T47D (cell line): ENCODE measurements around the gene ATP6V1G2.

ENCODE experiments used
- DNase-seq, 2 experiments: peaks; one replicate each; pipeline versions ENCODE4 v3.0.0 to v3.0.0-alpha.2; 2011 to 2012; ENCODE audit warnings: low read depth in 1 of 2, low spot score in 1 of 2
- JUND ChIP-seq: IDR thresholded peaks from 2 replicates; pipeline ENCODE4 v1.6.1; 2012; ENCODE audit warnings: low read depth
- in situ Hi-C: cut with HindIII; loops from 2 replicates; pipeline ENCODE4 v1.10.0; 2016; ENCODE audit warnings: low sequenced_read_pairs, low pct_unique_long_range_greater_than_20kb

ATP6V1G2 gene

DNA sequence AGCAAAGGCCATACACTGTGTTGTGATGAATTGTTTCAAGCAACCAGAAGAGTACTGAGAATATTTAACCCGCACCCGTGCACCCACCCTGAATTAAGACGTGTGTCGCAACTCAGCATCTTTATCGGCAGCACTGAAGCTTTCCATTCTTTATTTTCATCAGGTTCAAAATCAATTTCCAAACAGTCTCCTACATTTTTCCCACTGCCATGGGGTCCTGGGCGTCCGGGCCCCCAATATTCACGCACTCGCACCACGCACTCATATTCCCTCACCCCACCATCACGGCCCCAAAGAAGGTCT lies 34.0 kb upstream of the ATP6V1G2 start:
- no peak for TF ChIP-seq JUND
- DNase-seq: no peak
- in situ Hi-C loops: no loop called here

DNA sequence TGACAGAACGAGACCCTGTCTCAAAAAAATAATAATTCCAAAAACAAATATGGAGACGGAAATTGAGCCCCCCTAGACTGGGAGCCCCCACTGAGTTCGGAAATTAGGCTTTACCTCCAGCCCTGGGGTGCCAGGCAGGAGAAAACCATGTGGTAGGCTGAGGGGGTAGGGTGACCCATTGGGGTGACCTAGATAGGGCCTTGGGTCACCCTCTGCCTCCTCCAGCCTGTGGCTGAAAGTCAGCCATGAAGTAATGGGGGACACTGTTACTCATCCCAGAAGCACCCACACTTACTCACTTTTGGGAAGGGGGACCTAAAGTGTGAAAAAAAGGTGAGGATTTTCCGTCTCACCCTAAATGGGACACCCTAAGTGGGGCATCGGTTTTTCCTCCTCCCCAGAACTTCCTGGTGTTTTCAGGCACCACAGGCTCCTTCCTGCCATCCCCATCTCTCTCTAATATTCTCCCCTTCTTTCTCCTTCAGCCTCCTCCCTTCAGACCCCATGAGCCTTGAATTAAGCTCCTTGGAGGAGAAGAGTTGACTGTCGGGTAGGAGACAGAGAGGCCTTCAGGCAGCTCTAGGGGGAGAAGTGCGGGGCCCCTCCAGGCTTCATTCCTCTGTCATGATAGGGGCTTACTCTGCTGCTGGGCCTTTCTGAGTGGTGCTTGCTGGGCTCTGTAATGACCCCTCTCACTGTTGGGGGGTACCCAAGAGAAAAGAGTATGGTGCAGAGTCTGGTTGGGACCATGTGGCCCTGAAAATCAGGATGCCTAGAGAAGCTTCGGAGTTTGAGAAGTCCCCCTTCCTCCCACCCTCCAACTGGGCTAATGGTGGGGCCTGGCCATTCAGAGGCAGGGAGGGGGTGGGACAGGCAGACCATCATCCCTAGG lies 33.4 kb upstream of the ATP6V1G2 start:
- no peak for TF ChIP-seq JUND
- no peak for DNase-seq
- in situ Hi-C loops: no loop called here

DNA sequence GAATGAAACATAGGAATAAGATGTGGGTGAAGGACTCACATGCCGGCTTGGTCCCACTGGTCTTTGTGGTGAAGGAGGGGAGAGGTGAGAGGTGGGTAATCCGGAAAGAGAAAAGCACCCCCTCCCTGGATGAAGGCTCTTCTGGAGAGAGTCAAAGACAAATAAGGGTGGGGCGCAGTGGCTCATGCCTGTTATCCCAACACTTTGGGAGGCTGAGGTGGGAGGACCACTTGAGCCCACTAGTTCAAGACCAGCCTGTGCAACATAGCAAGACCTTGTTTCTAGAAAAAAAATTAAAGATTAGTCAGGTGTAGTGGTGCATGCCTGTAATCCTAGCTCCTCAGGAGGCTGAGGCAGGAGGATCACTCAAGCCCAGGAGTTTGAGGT lies 32.7 kb upstream of the ATP6V1G2 start:
- in situ Hi-C loops: no loop called here
- DNase-seq: no peak
- no peak for TF ChIP-seq JUND

DNA sequence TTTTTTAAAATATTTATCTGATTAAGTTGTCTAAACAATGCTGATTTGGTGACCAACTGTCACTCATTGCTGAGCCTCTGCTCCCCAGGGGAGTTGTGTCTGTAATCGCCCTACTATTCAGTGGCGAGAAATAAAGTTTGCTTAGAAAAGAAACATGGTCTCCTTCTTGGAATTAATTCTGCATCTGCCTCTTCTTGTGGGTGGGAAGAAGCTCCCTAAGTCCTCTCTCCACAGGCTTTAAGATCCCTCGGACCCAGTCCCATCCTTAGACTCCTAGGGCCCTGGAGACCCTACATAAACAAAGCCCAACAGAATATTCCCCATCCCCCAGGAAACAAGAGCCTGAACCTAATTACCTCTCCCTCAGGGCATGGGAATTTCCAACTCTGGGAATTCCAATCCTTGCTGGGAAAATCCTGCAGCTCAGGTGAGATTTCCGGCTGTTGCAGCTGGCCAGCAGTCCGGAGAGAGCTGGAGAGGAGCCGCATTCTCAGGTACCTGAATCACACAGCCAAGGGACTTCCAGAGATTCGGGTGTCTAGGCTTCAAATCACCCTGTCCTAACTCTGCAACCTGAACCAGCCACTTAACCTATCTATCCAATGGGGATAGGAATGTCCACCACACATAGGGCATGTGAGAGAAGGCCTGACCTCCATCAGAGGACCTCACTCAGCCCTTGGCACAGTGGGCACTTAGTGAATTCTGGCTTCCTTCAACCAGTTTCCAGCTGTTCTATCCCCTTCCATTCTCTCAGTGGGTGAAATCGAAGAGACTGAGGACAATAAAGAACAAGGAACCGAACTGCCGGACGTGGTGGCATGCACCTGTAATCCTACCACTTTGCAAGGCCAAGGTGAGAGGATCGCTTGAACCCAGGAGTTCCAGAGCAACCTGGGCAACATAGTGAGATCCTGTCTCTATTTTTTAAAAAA lies 32.0 kb upstream of the ATP6V1G2 start:
- in situ Hi-C loops: no loop called here
- TF ChIP-seq JUND: no peak
- peak in 1 of 2 experiments; percentile 45 for DNase-seq

DNA sequence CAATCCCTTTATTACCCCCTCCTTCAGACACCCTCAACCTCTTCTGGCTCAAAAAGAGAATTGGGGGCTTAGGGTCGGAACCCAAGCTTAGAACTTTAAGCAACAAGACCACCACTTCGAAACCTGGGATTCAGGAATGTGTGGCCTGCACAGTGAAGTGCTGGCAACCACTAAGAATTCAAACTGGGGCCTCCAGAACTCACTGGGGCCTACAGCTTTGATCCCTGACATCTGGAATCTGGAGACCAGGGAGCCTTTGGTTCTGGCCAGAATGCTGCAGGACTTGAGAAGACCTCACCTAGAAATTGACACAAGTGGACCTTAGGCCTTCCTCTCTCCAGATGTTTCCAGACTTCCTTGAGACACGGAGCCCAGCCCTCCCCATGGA lies 31.2 kb upstream of the ATP6V1G2 start:
- DNase-seq: no peak
- in situ Hi-C loops: no loop called here
- no peak for TF ChIP-seq JUND

DNA sequence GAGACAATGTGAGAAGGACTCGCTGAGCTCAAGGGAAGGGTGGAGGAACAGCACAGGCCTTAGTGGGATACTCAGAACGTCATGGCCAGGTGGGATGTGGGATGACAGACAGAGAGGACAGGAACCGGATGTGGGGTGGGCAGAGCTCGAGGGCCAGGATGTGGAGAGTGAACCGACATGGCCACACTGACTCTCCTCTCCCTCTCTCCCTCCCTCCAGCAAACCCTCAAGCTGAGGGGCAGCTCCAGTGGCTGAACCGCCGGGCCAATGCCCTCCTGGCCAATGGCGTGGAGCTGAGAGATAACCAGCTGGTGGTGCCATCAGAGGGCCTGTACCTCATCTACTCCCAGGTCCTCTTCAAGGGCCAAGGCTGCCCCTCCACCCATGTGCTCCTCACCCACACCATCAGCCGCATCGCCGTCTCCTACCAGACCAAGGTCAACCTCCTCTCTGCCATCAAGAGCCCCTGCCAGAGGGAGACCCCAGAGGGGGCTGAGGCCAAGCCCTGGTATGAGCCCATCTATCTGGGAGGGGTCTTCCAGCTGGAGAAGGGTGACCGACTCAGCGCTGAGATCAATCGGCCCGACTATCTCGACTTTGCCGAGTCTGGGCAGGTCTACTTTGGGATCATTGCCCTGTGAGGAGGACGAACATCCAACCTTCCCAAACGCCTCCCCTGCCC lies 30.6 kb upstream of the ATP6V1G2 start:
- in situ Hi-C loops: no loop called here
- no peak for TF ChIP-seq JUND
- no peak for DNase-seq

DNA sequence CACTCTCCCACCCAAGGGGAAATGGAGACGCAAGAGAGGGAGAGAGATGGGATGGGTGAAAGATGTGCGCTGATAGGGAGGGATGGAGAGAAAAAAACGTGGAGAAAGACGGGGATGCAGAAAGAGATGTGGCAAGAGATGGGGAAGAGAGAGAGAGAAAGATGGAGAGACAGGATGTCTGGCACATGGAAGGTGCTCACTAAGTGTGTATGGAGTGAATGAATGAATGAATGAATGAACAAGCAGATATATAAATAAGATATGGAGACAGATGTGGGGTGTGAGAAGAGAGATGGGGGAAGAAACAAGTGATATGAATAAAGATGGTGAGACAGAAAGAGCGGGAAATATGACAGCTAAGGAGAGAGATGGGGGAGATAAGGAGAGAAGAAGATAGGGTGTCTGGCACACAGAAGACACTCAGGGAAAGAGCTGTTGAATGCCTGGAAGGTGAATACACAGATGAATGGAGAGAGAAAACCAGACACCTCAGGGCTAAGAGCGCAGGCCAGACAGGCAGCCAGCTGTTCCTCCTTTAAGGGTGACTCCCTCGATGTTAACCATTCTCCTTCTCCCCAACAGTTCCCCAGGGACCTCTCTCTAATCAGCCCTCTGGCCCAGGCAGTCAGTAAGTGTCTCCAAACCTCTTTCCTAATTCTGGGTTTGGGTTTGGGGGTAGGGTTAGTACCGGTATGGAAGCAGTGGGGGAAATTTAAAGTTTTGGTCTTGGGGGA lies 29.7 kb upstream of the ATP6V1G2 start:
- DNase-seq: no peak
- no peak for TF ChIP-seq JUND
- in situ Hi-C loops: no loop called here

DNA sequence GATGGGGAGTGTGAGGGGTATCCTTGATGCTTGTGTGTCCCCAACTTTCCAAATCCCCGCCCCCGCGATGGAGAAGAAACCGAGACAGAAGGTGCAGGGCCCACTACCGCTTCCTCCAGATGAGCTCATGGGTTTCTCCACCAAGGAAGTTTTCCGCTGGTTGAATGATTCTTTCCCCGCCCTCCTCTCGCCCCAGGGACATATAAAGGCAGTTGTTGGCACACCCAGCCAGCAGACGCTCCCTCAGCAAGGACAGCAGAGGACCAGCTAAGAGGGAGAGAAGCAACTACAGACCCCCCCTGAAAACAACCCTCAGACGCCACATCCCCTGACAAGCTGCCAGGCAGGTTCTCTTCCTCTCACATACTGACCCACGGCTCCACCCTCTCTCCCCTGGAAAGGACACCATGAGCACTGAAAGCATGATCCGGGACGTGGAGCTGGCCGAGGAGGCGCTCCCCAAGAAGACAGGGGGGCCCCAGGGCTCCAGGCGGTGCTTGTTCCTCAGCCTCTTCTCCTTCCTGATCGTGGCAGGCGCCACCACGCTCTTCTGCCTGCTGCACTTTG lies 29.0 kb upstream of the ATP6V1G2 start, which contains the start of gene TNF:
Gene TNF (plus strand): TSS at position 231 of the 567 bp plus-strand sequence. CDS start 177 bp downstream, at position 408.
- DNase-seq: peak; percentile 68
- TF ChIP-seq JUND: no peak
- in situ Hi-C loops: no loop called here

DNA sequence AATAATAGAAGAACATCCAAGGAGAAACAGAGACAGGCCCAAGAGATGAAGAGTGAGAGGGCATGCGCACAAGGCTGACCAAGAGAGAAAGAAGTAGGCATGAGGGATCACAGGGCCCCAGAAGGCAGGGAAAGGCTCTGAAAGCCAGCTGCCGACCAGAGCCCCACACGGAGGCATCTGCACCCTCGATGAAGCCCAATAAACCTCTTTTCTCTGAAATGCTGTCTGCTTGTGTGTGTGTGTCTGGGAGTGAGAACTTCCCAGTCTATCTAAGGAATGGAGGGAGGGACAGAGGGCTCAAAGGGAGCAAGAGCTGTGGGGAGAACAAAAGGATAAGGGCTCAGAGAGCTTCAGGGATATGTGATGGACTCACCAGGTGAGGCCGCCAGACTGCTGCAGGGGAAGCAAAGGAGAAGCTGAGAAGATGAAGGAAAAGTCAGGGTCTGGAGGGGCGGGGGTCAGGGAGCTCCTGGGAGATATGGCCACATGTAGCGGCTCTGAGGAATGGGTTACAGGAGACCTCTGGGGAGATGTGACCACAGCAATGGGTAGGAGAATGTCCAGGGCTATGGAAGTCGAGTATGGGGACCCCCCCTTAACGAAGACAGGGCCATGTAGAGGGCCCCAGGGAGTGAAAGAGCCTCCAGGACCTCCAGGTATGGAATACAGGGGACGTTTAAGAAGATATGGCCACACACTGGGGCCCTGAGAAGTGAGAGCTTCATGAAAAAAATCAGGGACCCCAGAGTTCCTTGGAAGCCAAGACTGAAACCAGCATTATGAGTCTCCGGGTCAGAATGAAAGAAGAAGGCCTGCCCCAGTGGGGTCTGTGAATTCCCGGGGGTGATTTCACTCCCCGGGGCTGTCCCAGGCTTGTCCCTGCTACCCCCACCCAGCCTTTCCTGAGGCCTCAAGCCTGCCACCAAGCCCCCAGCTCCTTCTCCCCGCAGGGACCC lies 28.0 kb upstream of the ATP6V1G2 start:
- no peak for DNase-seq
- TF ChIP-seq JUND: no peak
- in situ Hi-C loops: no loop called here

DNA sequence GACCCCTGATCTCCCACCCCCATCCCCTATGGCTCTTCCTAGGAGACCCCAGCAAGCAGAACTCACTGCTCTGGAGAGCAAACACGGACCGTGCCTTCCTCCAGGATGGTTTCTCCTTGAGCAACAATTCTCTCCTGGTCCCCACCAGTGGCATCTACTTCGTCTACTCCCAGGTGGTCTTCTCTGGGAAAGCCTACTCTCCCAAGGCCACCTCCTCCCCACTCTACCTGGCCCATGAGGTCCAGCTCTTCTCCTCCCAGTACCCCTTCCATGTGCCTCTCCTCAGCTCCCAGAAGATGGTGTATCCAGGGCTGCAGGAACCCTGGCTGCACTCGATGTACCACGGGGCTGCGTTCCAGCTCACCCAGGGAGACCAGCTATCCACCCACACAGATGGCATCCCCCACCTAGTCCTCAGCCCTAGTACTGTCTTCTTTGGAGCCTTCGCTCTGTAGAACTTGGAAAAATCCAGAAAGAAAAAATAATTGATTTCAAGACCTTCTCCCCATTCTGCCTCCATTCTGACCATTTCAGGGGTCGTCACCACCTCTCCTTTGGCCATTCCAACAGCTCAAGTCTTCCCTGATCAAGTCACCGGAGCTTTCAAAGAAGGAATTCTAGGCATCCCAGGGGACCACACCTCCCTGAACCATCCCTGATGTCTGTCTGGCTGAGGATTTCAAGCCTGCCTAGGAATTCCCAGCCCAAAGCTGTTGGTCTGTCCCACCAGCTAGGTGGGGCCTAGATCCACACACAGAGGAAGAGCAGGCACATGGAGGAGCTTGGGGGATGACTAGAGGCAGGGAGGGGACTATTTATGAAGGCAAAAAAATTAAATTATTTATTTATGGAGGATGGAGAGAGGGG lies 27.1 kb upstream of the ATP6V1G2 start:
- no peak for TF ChIP-seq JUND
- DNase-seq: no peak
- in situ Hi-C loops: no loop called here
